ENCODE measurements around the gene CELF4.

DNA sequence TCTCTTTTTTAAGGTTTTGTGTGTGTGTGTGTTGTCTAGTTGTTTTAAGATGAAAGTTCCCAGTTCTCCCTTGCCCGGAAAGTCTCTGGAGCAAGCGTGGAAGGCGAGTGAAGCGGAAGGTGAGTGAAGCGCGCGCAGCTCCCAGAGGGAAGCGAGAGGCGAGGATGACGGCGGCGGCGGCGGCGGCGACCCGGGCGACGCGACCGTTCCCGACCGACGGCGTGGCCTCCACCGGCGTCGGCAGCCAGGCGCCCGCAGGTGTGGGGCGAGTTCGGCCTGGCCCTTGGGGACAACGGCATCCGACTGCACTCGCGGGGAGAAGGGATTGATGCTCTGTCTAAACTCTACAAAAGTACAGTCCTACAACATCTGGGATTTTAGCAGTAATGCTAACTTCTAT is 321.9 kb downstream of the CELF4 start:
- TF ChIP-seq, protein P1, sequence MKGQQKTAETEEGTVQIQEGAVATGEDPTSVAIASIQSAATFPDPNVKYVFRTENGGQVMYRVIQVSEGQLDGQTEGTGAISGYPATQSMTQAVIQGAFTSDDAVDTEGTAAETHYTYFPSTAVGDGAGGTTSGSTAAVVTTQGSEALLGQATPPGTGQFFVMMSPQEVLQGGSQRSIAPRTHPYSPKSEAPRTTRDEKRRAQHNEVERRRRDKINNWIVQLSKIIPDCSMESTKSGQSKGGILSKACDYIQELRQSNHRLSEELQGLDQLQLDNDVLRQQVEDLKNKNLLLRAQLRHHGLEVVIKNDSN (IDR thresholded peaks at IDR 0.05) = no peak
- TF ChIP-seq, protein P2, sequence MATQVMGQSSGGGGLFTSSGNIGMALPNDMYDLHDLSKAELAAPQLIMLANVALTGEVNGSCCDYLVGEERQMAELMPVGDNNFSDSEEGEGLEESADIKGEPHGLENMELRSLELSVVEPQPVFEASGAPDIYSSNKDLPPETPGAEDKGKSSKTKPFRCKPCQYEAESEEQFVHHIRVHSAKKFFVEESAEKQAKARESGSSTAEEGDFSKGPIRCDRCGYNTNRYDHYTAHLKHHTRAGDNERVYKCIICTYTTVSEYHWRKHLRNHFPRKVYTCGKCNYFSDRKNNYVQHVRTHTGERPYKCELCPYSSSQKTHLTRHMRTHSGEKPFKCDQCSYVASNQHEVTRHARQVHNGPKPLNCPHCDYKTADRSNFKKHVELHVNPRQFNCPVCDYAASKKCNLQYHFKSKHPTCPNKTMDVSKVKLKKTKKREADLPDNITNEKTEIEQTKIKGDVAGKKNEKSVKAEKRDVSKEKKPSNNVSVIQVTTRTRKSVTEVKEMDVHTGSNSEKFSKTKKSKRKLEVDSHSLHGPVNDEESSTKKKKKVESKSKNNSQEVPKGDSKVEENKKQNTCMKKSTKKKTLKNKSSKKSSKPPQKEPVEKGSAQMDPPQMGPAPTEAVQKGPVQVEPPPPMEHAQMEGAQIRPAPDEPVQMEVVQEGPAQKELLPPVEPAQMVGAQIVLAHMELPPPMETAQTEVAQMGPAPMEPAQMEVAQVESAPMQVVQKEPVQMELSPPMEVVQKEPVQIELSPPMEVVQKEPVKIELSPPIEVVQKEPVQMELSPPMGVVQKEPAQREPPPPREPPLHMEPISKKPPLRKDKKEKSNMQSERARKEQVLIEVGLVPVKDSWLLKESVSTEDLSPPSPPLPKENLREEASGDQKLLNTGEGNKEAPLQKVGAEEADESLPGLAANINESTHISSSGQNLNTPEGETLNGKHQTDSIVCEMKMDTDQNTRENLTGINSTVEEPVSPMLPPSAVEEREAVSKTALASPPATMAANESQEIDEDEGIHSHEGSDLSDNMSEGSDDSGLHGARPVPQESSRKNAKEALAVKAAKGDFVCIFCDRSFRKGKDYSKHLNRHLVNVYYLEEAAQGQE (IDR thresholded peaks at IDR 0.05; ENCODE audit: low read depth) = no peak
- no peak for TF ChIP-seq YY1 (IDR thresholded peaks at IDR 0.05; ENCODE audit: low read depth)
- no peak for TF ChIP-seq RAD21 (IDR thresholded peaks at IDR 0.05; ENCODE audit: low read depth)
- TF ChIP-seq EP300 (IDR thresholded peaks at IDR 0.05; ENCODE audit: borderline replicate concordance) = no peak
- TF ChIP-seq, protein P3, sequence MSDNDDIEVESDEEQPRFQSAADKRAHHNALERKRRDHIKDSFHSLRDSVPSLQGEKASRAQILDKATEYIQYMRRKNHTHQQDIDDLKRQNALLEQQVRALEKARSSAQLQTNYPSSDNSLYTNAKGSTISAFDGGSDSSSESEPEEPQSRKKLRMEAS (IDR thresholded peaks at IDR 0.05) = no peak
- no peak for TF ChIP-seq CREB1 (IDR thresholded peaks at IDR 0.05; ENCODE audit: low read depth)
- no peak for TF ChIP-seq CEBPB (IDR thresholded peaks at IDR 0.05)
- TF ChIP-seq TAF1 (IDR thresholded peaks at IDR 0.05; ENCODE audit: low read depth) = no peak
- TF ChIP-seq TEAD4 (IDR thresholded peaks at IDR 0.05) = no peak
- TF ChIP-seq TCF12 (IDR thresholded peaks at IDR 0.05; ENCODE audit: low read depth) = no peak
- TF ChIP-seq EGR1 (IDR thresholded peaks at IDR 0.05) = no peak

Measured in Ishikawa (cell line).